Heart left ventricle (tissue), 13 donors: ENCODE results near the gene WNT7B.

Source experiments
- CTCF ChIP-seq, 12 donors: fragments of 200-600 bp; sonication (generic) in 4 of 12; IDR thresholded peaks; one replicate each; pipeline versions ENCODE4 v1.5.0 to v1.8.0; 2018 to 2022; ENCODE audit warnings: antibody characterized with exemption in 12 of 12, mild to moderate bottlenecking in 5 of 12
- POLR2A ChIP-seq, 2 donors: fragments of 450-650 bp; IDR thresholded peaks; one replicate each; pipeline ENCODE4 v1.6.1; 2017; ENCODE audit warnings: antibody characterized with exemption in 2 of 2, mild to moderate bottlenecking in 2 of 2, moderate library complexity in 2 of 2
- donor health status: ischemic (EF 13 %, LVEDD 7.1; RV severe dilation, severe dysfunction).
- donor health status: DM: no; HTN: yes; CAD: no.
- donor health status: DM: no; HTN: no; CAD: no.
- donor health status: ischemic (EF 25% LVEDD 6.9; RV normal size, moderate dysfunction).
- donor health status: ischemic (EF 25% LVEDD 5.7; RV mildly dilated, moderate dysfunction).
- donor health status: ischemic (EF 35%, LVEDD 5.7; RV mildly dilated, moderate dysfunction).
- donor health status: nonischemic (EF 11% LVEDD 7.7; RV severe dilation, severe dysfunction).
- donor health status: DM: yes; HTN: yes; CAD: no.
- donor health status: PGD.
- donor health status: ischemic (EF 29% LVEDD 5.4; RV normal size, mild dysfunction).
- donor health status: nonischemic (EF 23%, LVEDD 6.1; RV moderate dilation, normal function).

- TF ChIP-seq POLR2A (IDR thresholded peaks at IDR 0.05): no peak
- no peak for TF ChIP-seq CTCF (IDR thresholded peaks at IDR 0.05)
Observed at GRCh38 chr22:45968751-45969413, 8.1 kb downstream of the WNT7B start.
